ENCODE results near the gene SPINT1. TPM values are rescaled to one million over a fixed set of nuclear protein-coding genes. Genes with fewer than 3 reads are reported as not detected.

Gene SPINT1
- total RNA-seq: 10 to 100 TPM; 12.0 to 15.7 TPM

GRCh38 chr15:40843885-40844695, at the start of gene SPINT1:
Gene SPINT1 (plus strand): TSS chr15:40844048. CDS start chr15:40844555, 507 bp downstream.

DNA sequence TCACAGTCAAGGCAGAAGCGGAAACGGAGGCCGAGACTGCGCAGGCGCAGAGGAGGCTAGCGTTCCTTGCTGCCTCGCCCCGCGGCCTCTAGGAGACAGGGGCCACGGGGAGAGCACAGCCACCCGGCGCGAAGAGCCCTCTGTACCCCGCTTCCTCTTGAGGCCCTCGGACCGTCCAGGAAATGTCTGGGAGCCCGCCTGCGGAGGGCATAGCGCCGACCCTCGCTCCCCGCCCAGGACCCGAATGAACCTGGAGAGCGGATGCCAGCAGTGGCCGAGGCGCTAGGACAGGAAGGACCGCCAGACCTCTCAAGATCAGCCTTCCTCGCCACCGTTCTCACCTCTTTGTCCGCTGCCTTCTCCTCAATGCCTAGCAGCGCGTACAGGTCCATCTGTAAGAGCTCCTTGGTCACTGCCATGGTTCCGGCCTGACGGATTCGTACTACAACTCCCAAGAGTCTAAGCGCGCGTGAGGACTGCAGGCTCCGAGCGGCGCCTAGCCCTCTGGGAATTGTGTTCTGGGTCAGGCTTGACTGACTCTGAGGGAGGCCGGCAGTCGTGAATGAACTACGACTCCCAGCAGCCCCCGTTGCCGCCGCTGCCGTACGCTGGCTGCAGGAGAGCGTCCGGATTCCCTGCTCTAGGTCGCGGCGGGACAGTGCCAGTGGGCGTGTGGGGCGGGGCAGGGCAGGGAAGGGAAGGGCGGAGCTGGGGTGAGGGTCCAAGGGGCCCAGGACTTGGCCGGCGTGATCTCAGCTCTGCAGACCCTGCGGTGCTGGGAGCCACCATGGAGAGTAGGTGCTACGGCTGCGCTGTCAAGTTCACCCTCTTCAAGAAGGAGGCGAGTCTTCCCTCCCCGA, 36.6 kb upstream of the SPINT1 start, which contains the start of the genes DNAJC17 and ZFYVE19:
Gene DNAJC17 (minus strand): TSS at position 446 of the 860 bp plus-strand sequence. CDS start 27 bp downstream, at position 419.
Gene ZFYVE19 (plus strand): TSS at position 62 of the 860 bp plus-strand sequence. CDS start 501 bp downstream, at position 563.

GRCh38 chr15:40828447-40829036, 15.3 kb upstream of the SPINT1 start, which contains the start of gene PPP1R14D:
Gene PPP1R14D (minus strand): TSS chr15:40828708. CDS start chr15:40828641, 67 bp downstream.

GRCh38 chr15:40873694-40874561, 30.1 kb downstream of the SPINT1 start, which contains the start of gene RHOV:
Gene RHOV (minus strand): TSS chr15:40874234. CDS start chr15:40874139, 95 bp downstream.

GRCh38 chr15:40893733-40894680, 50.2 kb downstream of the SPINT1 start, which contains the start of gene VPS18:
Gene VPS18 (plus strand): TSS chr15:40894450. CDS start chr15:40894769, 319 bp downstream.

Small RNAs within 50 kb of the gene (small RNA-seq; reads per million reads assigned to genes)
- gene AC025166.1: 0 reads per million in 2 donors

Other genes starting within 250 kb of the SPINT1 start
- gene KNL1, start 249.8 kb upstream of the SPINT1 start, total RNA-seq: 10 to 100 TPM; 14.5 to 22.6 TPM
- gene RAD51, start 148.9 kb upstream of the SPINT1 start, total RNA-seq: 1 to 10 TPM; 3.4 to 10.0 TPM
- 10 to 100 TPM; 18.6 to 24.8 TPM for gene RMDN3, start 88.8 kb upstream of the SPINT1 start, total RNA-seq
- gene GCHFR, start 80.0 kb upstream of the SPINT1 start, total RNA-seq: 1 to 10 TPM; 1.7 to 2.1 TPM
- gene C15orf62, start 74.1 kb upstream of the SPINT1 start, total RNA-seq: not detected
- gene ZFYVE19, start 37.0 kb upstream of the SPINT1 start, total RNA-seq: 10 to 100 TPM; 42.7 to 46.6 TPM
- 10 to 100 TPM; 17.9 to 26.3 TPM for gene DNAJC17, start 36.6 kb upstream of the SPINT1 start, total RNA-seq
- gene PPP1R14D, start 15.3 kb upstream of the SPINT1 start, total RNA-seq: not detected
- gene RHOV, start 30.2 kb downstream of the SPINT1 start, total RNA-seq: under 1 TPM in 1 of 2 donors, not detected in 1; under 0.01 TPM
- gene VPS18, start 50.4 kb downstream of the SPINT1 start, total RNA-seq: 100 to 1,000 TPM in 1 of 2 donors, 10 to 100 TPM in 1; 90.2 to 109 TPM
- gene DLL4, start 85.3 kb downstream of the SPINT1 start, total RNA-seq: under 1 TPM; under 0.01 to 0.33 TPM
- 10 to 100 TPM in 1 of 2 donors, 1 to 10 TPM in 1; 5.5 to 23.3 TPM for gene CHAC1, start 109.4 kb downstream of the SPINT1 start, total RNA-seq